ENCODE results near the gene FAM24B.

The FAM24B gene

DNA sequence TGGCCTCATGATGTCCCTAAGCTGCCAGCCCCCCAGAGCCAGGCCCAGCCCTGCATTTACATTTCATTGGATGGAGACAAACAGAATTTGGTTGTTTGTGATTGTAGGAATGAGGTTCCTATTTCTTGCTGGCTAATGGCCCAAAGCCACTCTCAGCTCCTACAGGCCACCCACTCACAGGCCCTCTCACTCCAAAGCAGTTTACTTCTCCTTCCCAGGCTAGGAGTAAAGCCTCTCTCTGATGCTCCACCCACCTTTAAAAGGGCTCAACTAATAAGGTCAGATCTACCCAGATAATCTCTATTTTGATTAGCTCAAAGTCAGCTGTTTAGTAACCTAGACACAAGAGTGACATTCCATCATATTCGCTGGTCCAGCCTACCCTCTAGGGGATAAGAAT, 22.5 kb downstream of the FAM24B start:
- no peak for DNase-seq

DNA sequence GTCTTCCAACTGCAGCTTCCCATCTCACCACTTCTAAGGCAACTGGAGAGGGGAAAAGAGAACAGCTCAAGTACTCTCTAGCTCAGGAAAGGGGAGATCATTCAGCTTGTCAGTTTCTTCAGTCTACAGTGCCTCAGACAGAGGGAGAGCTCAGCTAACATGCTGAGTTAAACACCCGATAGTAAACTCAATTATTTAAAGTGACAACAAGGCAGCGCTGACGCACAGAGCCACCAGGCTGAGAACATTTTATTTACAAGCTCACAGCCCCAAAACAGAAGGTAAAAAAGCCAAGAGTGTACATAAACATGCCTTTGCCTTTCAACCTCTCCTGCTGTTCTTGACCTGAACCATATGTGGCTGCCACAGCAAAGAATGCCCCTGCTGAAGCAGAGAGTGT, 23.6 kb downstream of the FAM24B start:
- no peak for DNase-seq

- DNase-seq: peak; percentile 88
These were observed 24.7 kb downstream of the FAM24B start for GRCh38 chr10:122854648-122855047.

DNA sequence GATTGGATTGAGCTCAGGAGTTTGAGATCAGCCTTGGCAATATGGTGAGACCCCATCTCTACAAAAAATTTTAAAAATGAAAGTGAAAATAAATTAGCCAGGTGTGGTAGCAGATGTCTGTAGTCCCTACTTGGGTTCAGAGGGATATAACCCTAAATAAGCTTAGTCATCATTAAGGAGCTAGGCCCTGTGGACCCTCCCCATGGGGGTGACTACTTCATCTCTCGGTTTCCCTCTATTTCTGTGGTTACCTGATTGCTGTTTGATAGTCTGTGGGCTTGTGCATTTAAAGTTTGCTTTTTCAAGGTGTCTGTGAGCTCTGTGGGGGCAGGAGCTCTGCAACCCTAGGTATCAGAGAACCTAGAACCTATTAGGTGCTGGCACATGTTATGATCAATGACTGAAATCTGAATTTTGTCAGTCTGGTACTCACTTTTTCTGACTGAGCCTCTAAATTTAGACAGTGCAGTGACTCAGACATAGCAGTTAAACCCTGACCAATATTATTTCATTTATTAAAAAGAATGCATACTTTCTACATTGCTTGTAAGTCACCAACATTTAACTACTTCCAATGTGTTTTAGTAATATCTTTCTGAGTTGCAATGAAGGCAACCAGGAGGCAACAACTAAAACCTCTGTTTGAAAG, 25.6 kb downstream of the FAM24B start:
- DNase-seq: peak; percentile 54

- peak; percentile 39 for DNase-seq
These were observed 27.1 kb downstream of the FAM24B start for GRCh38 chr10:122852261-122852660.

DNA sequence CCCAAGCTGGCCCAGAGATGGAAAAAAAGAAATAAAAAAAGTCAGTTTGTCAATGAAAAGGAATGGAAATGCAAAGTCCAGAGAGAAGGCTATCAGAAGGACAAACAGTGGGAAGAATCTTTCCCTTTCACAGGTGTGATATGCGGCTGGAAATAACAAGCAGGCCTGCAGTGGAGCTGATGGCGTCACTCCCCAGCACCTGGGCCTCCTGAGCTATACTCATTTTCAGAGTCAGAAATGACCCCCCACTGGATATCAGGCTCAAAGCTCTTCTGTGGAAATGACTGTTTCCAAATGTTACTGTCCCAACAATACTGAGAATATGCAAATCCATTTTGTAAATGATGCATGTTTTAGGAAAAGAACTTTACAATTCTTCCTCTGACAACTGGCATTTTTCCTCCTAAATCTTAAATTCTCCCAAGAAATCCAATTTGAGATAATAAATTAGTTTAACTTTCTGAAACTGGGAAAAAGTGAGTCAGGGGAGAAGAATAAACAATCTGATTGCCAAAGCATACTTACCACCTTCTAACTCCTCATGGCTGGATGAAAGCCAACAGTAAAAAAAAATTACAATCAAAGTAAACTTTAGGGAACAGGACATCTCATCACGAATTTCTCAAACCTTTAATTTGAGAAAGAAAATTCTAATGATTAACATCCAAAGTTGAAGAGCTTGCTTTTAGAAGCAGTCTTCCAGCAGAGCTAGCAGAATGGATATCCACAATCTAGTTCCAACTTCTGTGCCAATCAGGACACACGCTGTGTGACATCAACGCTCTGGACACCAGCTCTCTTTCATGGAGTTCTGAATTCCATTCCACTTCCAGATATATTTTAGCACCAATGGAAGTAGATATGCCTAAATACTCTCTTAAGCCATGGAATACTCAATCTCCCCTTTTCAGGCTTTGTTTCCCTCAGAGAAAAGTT, 28.4 kb downstream of the FAM24B start:
- peak; percentile 58 for DNase-seq

- no peak for DNase-seq
These were observed 29.3 kb downstream of the FAM24B start for GRCh38 chr10:122849900-122850605.

DNA sequence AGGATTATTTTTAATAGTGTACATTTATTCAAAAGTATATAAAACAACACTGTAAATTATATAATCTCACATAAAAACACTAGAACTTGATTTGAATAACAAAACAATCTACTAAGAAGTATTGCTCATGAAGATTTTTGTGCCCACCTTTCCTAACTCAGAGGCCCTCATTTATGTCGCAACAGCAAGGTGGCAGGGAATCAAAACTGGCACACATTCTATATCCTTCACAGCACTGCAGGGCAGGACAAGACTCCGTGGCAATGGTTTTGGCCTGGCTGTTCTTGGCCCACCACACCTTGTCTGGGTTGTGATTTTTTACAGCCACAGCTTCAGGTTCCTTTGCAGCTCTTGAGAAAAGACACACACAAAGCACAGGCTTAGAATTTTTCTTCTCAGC, 30.3 kb downstream of the FAM24B start:
- DNase-seq: no peak

GRCh38 chr10:122847782-122848604, 31.4 kb downstream of the FAM24B start:
- DNase-seq: no peak

DNA sequence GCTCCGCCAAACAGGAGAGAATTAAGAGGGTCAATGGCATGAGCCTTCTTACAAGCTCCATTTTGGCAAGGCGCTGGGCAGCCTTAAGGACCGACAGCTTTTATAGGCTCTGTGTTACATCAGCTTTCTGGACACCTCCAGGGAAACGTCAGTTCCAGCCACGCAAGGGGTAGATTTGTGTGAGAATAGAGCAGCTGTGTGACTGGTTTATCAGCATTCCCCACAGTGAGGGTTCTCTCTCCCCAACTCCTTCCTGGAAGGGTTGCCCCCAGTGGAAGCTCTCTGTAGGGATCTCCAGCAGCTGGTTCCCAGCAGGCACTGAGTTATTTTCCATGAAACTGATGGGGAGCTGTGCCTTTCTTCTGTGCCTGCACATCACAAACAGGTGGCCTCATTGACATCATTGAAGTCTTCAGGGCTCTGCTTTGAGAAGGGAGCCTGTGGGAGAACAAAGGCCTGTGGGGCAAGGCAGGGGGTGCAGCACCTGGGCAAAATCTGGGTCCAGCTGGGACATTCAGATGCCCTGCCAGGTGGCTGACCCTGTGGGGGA, 33.5 kb downstream of the FAM24B start, which contains the start of gene CUZD1:
Gene CUZD1, minus strand, starts transcription at position 75 of the 550 bp plus-strand sequence. Its CDS starts 14 bp downstream, at position 61.
- DNase-seq: no peak

DNA sequence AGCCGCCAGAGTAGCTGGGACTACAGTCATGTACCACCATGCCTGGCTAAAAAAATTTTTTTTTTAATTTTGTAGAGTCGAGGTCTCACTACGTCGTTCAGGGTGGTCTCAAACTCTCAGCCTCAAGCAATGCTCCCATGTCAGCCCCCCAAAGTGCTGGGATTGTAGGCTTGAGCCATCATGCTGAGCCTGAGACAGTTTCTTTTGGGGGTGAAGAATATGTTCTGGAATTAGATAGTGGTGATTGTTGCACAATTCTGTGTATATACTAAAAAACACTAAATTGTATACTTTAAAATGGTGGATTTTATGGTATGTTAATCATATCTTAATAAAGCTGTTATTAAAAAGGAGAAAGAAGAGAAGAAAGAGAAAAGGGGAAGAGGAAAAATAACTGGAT, 35.2 kb downstream of the FAM24B start:
- no peak for DNase-seq

DNA sequence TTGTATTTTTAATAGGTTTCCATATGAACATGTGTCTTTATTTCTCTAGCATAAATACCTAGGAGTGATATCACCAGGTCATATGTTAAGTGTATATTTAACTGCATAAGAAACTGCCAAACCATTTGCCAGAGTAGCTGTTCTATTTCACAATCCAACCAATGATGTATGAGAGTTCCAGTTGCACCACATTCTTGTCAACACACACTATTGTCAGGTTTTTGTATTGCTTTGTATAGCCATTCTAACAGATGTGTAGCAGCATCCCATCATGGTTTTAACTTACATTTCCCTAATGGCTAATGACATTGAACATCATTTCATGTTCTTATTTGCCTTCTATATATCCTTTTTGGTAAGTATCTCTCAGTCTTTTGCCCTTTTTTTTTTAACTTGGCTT, 37.8 kb downstream of the FAM24B start:
- DNase-seq: no peak

DNA sequence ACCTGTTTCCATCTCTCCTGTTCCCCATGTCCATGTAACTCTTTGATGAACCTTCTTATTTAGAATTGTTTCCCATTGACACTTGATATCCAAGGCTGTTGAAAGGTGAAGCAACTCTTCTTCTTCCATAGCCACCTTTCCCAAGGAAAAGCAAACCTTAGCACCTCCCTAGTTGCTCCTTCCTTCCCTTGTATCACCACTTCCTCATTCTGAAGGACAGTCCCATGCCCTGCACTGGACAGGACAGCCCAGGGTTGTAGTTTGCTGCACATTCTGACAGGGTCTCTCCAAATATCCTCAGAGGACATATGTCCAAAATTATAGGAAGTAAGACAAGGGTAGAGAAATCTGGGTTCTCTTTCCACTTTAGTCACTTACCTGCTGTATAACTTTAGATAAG, 39.9 kb downstream of the FAM24B start:
- no peak for DNase-seq

DNA sequence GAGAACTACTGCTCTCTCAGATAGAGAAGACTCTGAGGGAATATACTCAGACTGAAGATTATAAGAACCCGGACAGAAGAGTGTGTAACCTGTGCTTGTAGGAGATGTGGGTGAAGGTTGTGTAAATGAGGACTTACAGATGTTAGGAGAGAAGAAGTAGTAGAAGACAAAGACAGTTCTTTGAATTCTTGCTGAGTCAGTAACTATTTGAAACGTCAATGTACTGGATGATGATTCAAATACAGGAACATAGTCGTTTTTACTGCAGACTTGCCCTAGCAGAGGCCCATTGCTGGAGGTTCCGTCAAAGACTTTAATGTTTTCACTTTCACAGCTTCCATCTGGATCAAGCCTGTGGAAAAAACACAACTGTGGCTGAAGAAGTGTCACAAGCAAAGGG, 40.5 kb downstream of the FAM24B start:
- no peak for DNase-seq

DNA sequence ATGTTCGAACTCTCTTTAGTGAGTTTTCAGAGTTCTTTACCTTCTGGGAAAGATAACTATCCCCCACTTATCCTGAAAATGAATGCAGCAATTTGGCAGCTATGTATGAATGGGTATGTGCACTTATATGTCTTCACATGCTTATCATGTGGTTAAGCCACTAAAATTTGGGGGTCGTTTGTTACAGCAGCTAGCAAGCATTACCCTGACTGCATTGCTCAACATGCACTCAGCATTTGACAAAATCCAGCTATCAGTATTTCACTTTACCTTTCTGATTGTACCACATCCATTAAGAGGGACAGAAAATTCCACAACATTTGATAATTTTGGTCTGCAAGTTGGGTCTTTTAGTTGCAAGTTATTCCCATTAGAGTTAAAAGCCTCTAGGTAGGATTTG, 43.5 kb downstream of the FAM24B start:
- no peak for DNase-seq

DNA sequence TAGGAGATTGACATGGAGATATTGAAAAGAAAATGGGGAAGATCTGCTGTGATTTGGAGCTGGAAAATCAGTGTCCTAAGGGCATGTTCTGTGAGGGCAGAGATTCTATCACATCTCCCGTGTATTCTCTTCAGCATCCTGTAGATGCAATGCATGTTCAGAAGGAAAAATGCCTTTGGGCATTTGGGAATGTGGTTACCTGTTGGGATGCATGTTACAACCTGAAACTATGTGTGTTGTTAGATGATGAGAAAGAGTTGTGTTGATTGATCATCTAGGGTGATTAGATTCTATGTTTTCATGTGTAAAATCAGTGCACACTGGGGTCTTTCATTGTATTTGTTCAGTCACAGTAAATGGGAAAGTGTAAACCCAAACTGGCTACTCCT, 48.4 kb downstream of the FAM24B start:
- DNase-seq: no peak

GRCh38 chr10:122830273-122830964, 49.0 kb downstream of the FAM24B start:
- DNase-seq: no peak

GRCh38 chr10:122829454-122829853, 49.9 kb downstream of the FAM24B start:
- DNase-seq: no peak

DNA sequence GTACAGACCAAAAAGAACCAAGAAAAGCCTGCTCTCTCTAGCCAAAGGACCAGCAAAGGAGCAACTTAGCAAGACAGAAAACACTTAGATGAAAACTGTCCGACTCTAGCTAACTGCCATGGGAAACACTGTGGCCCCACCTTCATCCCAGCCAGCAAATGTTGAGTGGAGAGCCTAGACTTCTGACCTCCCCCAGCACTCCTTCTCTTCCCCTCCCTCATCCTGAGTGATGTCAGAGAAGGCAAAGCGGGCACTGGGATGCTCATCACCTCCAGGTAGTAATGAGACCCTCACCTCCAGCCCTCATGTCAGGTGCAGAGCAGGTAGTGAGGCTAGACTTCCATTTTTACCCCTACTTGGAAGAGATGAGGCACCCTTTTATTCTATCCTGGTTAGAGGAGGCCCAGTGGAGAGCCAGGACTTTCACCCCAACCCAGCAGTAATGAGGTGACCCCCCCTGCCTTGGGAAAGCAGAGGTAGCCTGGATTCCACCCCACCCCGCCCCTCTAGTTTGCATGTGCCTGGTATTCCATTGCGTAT, 50.6 kb downstream of the FAM24B start:
- DNase-seq: no peak

DNA sequence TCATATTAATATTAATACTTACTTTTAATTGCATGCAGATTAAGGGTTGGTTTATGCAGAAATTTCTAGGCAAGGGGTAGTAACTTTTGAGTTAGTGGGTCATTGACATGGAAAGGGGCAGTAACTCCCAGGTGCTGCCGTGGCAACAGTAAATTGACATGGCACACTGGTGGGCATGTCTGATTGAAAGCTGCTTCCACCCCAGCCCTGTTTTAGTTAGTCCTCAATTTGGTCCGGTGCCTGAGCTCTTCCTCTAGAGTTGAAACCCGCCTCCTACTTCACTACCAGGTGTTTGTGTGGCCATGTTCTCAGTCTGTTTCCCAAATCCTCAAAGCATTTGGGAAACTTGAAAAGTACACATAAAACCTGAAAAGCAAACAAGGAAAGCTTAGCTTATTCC, 52.1 kb downstream of the FAM24B start:
- no peak for DNase-seq

DNA sequence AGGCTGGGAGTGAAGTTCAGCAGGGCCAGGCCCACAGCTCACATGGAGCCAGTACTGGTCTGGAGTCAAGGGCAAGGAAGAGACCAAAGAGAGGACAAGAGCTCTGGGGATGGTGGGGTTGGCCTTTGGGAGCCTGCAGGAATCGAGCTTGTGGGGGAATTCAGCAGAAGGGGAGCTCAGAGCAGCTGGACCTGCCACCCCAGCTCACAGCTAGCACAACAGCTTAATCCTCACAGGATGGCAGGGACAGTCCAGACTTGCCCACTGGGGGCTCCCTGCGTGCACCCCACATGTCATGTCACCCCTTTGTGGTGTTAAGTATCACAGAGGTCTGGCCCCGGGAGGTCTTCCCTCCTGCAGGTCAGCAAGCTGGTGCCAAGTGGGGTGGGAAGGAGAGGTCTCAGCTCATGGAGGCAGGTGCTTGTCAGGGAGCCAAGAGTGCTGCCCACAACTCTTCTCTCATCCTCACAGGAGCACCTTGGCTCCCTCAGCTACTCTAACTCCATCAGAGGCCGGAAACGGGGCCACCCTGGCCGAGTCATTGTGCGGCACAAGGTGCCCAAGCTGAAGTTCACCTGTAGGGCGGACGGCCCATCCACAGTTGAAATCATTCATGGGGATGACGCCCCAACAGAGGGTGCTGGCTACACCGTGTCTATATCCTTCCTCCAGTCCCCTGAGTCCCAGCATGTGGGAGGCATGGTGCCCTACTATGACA, 56.2 kb downstream of the FAM24B start:
- DNase-seq: no peak

Measured in fibroblast of skin of right quadriceps (primary cell).